Measurements from ENCODE around the gene ESCO1.

- TF ChIP-seq, protein P1, sequence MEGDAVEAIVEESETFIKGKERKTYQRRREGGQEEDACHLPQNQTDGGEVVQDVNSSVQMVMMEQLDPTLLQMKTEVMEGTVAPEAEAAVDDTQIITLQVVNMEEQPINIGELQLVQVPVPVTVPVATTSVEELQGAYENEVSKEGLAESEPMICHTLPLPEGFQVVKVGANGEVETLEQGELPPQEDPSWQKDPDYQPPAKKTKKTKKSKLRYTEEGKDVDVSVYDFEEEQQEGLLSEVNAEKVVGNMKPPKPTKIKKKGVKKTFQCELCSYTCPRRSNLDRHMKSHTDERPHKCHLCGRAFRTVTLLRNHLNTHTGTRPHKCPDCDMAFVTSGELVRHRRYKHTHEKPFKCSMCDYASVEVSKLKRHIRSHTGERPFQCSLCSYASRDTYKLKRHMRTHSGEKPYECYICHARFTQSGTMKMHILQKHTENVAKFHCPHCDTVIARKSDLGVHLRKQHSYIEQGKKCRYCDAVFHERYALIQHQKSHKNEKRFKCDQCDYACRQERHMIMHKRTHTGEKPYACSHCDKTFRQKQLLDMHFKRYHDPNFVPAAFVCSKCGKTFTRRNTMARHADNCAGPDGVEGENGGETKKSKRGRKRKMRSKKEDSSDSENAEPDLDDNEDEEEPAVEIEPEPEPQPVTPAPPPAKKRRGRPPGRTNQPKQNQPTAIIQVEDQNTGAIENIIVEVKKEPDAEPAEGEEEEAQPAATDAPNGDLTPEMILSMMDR (IDR thresholded peaks at IDR 0.05) = no peak
- TF ChIP-seq POLR2A (IDR thresholded peaks at IDR 0.05) = no peak
Observed at GRCh38 chr18:21604671-21605070, 4.2 kb upstream of the ESCO1 start.

Data from uterus (tissue), 2 donors.